ENCODE measurements around the gene ETV6.

DNA sequence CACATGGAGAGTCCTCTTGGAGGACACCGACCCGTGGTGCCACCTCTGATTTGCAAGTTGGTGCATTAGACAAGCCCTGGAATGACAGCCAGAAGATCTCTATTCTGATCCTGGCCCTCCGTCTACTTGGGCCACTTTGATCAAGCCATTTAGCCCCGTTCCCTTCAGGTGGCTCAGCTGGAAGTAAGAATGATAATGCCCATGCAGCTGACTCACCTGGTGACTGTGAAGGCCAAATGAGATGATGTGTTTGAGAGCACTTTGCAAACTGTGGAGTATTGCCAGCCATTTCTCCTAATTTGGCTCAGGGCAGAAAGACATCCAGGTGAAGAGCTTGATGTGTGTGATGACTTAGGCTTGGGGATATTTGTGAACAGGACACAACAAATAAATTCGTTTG lies 165.9 kb downstream of the ETV6 start:
- TF ChIP-seq, protein P1, sequence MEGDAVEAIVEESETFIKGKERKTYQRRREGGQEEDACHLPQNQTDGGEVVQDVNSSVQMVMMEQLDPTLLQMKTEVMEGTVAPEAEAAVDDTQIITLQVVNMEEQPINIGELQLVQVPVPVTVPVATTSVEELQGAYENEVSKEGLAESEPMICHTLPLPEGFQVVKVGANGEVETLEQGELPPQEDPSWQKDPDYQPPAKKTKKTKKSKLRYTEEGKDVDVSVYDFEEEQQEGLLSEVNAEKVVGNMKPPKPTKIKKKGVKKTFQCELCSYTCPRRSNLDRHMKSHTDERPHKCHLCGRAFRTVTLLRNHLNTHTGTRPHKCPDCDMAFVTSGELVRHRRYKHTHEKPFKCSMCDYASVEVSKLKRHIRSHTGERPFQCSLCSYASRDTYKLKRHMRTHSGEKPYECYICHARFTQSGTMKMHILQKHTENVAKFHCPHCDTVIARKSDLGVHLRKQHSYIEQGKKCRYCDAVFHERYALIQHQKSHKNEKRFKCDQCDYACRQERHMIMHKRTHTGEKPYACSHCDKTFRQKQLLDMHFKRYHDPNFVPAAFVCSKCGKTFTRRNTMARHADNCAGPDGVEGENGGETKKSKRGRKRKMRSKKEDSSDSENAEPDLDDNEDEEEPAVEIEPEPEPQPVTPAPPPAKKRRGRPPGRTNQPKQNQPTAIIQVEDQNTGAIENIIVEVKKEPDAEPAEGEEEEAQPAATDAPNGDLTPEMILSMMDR (optimal IDR thresholded peaks at IDR 0.05 in 1 of 3, IDR thresholded peaks at IDR 0.05 in 1 of 3, conservative IDR thresholded peaks at IDR 0.05 in 1 of 3; ENCODE audit: extremely low read depth in 1 of 3, insufficient read depth in 2 of 3, low read length in 3 of 3): no peak
- no peak for TF ChIP-seq EZH2 (IDR thresholded peaks at IDR 0.05; ENCODE audit: low read length)
